ENCODE measurements around the gene ZNF396. TPM values are rescaled to one million over a fixed set of nuclear protein-coding genes. Genes with fewer than 3 reads are reported as not detected.

Gene ZNF396
- total and polyA plus RNA-seq, 2 experiments from 2014 or later: 2.0 to 3.4 TPM

DNA sequence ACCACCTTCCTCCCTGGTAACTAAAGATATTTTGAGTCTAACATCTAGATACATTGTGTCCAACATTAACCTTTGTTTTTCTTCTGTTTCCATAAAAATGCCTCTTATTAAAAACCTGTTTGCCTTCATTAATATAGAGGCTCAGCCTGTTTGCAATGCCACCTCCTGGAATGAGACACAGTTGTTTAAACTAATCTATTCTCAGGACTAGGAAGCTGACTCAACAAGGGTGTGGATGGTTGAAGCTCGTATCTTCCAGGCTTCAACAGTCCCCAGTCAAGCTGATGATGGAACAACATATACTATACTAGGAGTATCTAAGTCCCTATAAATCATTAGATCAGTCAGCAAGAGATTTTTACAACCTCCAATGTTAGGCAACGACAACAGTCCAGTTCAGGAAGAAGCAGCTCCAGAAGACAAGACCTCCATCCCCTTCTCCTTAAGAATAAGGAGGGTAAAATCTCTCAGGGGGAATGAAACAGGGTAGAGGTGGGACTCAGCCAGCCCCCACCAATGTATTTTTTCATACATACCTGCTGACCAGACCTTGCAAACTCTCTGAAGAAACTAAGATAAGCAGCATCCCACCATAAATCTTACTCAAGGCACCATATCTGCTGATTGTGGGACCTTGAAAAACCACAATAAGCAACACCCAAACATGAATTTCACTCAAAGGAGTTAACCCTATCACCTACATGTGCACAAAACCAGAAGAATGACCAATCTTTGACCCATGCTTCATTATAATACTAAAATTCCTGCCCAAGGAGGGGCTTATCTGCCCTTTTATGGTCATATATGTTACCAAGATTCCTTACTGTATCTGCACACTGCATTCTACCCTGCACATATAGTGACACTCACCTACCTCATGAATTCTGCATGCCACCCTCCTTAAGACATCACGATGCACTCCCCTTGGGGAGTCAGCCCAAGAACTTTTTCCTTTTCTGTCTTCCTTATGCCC, 54.4 kb downstream of the ZNF396 start:
- no peak for DNase-seq (ENCODE audit: low spot score)
- 86% methylated on average over 3 of the region's 3 CpGs for WGBS (ENCODE audit: low lambda C conversion rate, missing lambda C conversion rate)
- H3K27me3 ChIP-seq: no peaks in the 10 kb centered on the region
- H3K4me3 ChIP-seq: no peak overlapping the region
- no peaks in the 10 kb centered on the region for H4K20me1 ChIP-seq (ENCODE audit: insufficient read depth, poor library complexity, severe bottlenecking)
- H3K79me2 ChIP-seq: no peaks in the 10 kb centered on the region
- no peaks in the 10 kb centered on the region for H3K36me3 ChIP-seq (replicated peaks; ENCODE audit: insufficient read depth, low read depth)
- TF ChIP-seq, protein P1, sequence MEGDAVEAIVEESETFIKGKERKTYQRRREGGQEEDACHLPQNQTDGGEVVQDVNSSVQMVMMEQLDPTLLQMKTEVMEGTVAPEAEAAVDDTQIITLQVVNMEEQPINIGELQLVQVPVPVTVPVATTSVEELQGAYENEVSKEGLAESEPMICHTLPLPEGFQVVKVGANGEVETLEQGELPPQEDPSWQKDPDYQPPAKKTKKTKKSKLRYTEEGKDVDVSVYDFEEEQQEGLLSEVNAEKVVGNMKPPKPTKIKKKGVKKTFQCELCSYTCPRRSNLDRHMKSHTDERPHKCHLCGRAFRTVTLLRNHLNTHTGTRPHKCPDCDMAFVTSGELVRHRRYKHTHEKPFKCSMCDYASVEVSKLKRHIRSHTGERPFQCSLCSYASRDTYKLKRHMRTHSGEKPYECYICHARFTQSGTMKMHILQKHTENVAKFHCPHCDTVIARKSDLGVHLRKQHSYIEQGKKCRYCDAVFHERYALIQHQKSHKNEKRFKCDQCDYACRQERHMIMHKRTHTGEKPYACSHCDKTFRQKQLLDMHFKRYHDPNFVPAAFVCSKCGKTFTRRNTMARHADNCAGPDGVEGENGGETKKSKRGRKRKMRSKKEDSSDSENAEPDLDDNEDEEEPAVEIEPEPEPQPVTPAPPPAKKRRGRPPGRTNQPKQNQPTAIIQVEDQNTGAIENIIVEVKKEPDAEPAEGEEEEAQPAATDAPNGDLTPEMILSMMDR (IDR thresholded peaks at IDR 0.05; ENCODE audit: poor library complexity): no peak
- no peaks in the 10 kb centered on the region for H3K4me1 ChIP-seq (ENCODE audit: insufficient read depth)
- H3K9me2 ChIP-seq (replicated peaks; ENCODE audit: insufficient read depth): no peaks in the 10 kb centered on the region
- no peak overlapping the region for H3K4me2 ChIP-seq
- H3K27ac ChIP-seq: no peak overlapping the region
- no peaks in the 10 kb centered on the region for H3K9me3 ChIP-seq (ENCODE audit: low read depth)
- H2AFZ ChIP-seq: no peak overlapping the region

Other genes starting within 250 kb of the ZNF396 start
- gene ZNF397, start 136.3 kb downstream of the ZNF396 start, total RNA-seq: 13.8 and 22.0 TPM in 2 replicates
- 5.2 and 5.4 TPM in 2 replicates for gene ZNF397, start 136.3 kb downstream of the ZNF396 start, polyA plus RNA-seq
- 10.6 and 21.5 TPM in 2 replicates for gene ZSCAN30, start 87.1 kb downstream of the ZNF396 start, total RNA-seq
- 8.7 and 9.3 TPM in 2 replicates for gene ZSCAN30, start 87.1 kb downstream of the ZNF396 start, polyA plus RNA-seq
- gene ZNF24, start 32.9 kb downstream of the ZNF396 start, total RNA-seq: 44.3 and 44.9 TPM in 2 replicates
- 29.0 and 34.8 TPM in 2 replicates for gene ZNF24, start 32.9 kb downstream of the ZNF396 start, polyA plus RNA-seq
- 16.5 and 16.6 TPM in 2 replicates for gene INO80C, start 120.6 kb upstream of the ZNF396 start, total RNA-seq
- gene INO80C, start 120.6 kb upstream of the ZNF396 start, polyA plus RNA-seq: 25.1 and 42.2 TPM in 2 replicates
- gene GALNT1, start 204.4 kb upstream of the ZNF396 start, total RNA-seq: 222 and 231 TPM in 2 replicates
- 240 and 271 TPM in 2 replicates for gene GALNT1, start 204.4 kb upstream of the ZNF396 start, polyA plus RNA-seq

All from hepatocyte (in vitro differentiated cells).